GM18502 (cell line): ENCODE data around the gene SLC5A1.
"Not testable (repeated sequence)": the region's sequence is repeated elsewhere in the genome, so short reads cannot be mapped to it uniquely, and the experiment has no call there.

Experiments
- ATAC-seq: cut with Tn5 transposase; IDR thresholded peaks from one replicate; pipeline ENCODE4 v1.9.1; 2021; ENCODE audit warnings: mild to moderate bottlenecking; ENCODE audit not compliant: unreplicated experiment, poor library complexity

SLC5A1 gene

GRCh38 chr22:32140688-32141087, 97.6 kb downstream of the SLC5A1 start:
- ATAC-seq = not testable (repeated sequence)

GRCh38 chr22:32142600-32142999, 99.5 kb downstream of the SLC5A1 start:
- ATAC-seq = no peak

- no peak for ATAC-seq
These were observed 101.6 kb downstream of the SLC5A1 start for GRCh38 chr22:32144496-32145274.

- ATAC-seq = not testable (repeated sequence)
These were observed 104.1 kb downstream of the SLC5A1 start for GRCh38 chr22:32147128-32147527.

- ATAC-seq = not testable (repeated sequence)
These were observed 105.3 kb downstream of the SLC5A1 start for GRCh38 chr22:32148372-32148771.

- ATAC-seq = not testable (repeated sequence)
These were observed 107.6 kb downstream of the SLC5A1 start for GRCh38 chr22:32150647-32151046.

- not testable (repeated sequence) for ATAC-seq
These were observed 108.6 kb downstream of the SLC5A1 start for GRCh38 chr22:32151641-32152040.

- ATAC-seq = not testable (repeated sequence)
These were observed 111.7 kb downstream of the SLC5A1 start for GRCh38 chr22:32154727-32155126.

- ATAC-seq = not testable (repeated sequence)
These were observed 114.6 kb downstream of the SLC5A1 start for GRCh38 chr22:32157632-32158031.

GRCh38 chr22:32158712-32159533, 115.9 kb downstream of the SLC5A1 start, which contains the start of gene C22orf42:
Gene C22orf42, minus strand, starts transcription at chr22:32159303. Its CDS starts 88 bp downstream, at chr22:32159215.
- no peak for ATAC-seq

GRCh38 chr22:32160411-32160810, 117.3 kb downstream of the SLC5A1 start:
- not testable (repeated sequence) for ATAC-seq
